GM23338 (cell line): ENCODE data around the gene IKZF3.

Experiments
- CREB1 ChIP-seq: fragments of 250-450 bp; sonication (Bioruptor Pico); IDR thresholded peaks from 2 replicates; pipeline ENCODE4 v1.5.0; 2020; ENCODE audit warnings: low read depth, mild to moderate bottlenecking, moderate library complexity
- CTCF ChIP-seq, 2 experiments: fragments of 200-600 bp in 1 of 2; sonication (generic) in 1 of 2; conservative IDR thresholded peaks; 2 replicates each; pipeline versions ENCODE4 v1.5.1 to v1.6.1; 2016 to 2017; ENCODE audit warnings: antibody characterized with exemption in 2 of 2, low read depth in 2 of 2, mild to moderate bottlenecking in 2 of 2, moderate library complexity in 1 of 2
- ETS1 ChIP-seq: IDR thresholded peaks from 2 replicates; pipeline ENCODE4 v1.6.1; 2016; ENCODE audit warnings: antibody characterized with exemption
- EZH2 ChIP-seq: fragments of 200-600 bp; sonication (generic); IDR thresholded peaks from one replicate; pipeline ENCODE4 v1.8.0; 2017; ENCODE audit warnings: antibody characterized with exemption, mild to moderate bottlenecking, low read depth; ENCODE audit not compliant: unreplicated experiment
- EZH2phosphoT487 ChIP-seq: fragments of 200-600 bp; sonication (generic); IDR thresholded peaks from one replicate; pipeline ENCODE4 v1.8.1; 2018; ENCODE audit warnings: antibody characterized with exemption; ENCODE audit not compliant: unreplicated experiment
- JUNB ChIP-seq: IDR thresholded peaks from one replicate; pipeline ENCODE4 v1.6.1; 2016; ENCODE audit warnings: antibody characterized with exemption; ENCODE audit not compliant: unreplicated experiment
- POLR2AphosphoS5 ChIP-seq: IDR thresholded peaks from 2 replicates; pipeline ENCODE4 v1.6.1; 2016; ENCODE audit warnings: antibody characterized with exemption, low read depth
- REST ChIP-seq: IDR thresholded peaks from one replicate; pipeline ENCODE4 v1.6.1; 2018; ENCODE audit warnings: antibody characterized with exemption; ENCODE audit not compliant: unreplicated experiment
- ZNF114 ChIP-seq: fragments of 250-450 bp; sonication (Bioruptor Pico); IDR thresholded peaks from 2 replicates; pipeline ENCODE4 v1.5.0; 2020; ENCODE audit warnings: mild to moderate bottlenecking, moderate library complexity
- ZNF331 ChIP-seq: fragments of 250-450 bp; sonication (Bioruptor Pico); IDR thresholded peaks from 2 replicates; pipeline ENCODE4 v1.5.0; 2020; ENCODE audit warnings: low read depth, mild to moderate bottlenecking, moderate library complexity
- ZNF462 ChIP-seq: fragments of 250-450 bp; sonication (Bioruptor Pico); IDR thresholded peaks from 2 replicates; pipeline ENCODE4 v1.5.0; 2020; ENCODE audit warnings: mild to moderate bottlenecking, moderate library complexity

GRCh38 chr17:39782980-39783379 lies 81.1 kb downstream of the IKZF3 start:
- TF ChIP-seq CTCF (conservative IDR thresholded peaks at IDR 0.05; ENCODE audit: low read depth in 2 of 2) (no peak), POLR2AphosphoS5 (no peak), REST (no peak), EZH2 (no peak), ETS1 (no peak), ZNF462 (no peak), JUNB (no peak), CREB1 (no peak), EZH2phosphoT487 (no peak), ZNF114 (no peak), ZNF331 (CRISPR knock-in tag) (no peak)
